ENCODE data around the gene GATA1.

The GATA1 gene

GRCh38 chrX:48806081-48806480, 19.7 kb downstream of the GATA1 start:
- Histone ChIP-seq H3K79me2 (ENCODE audit: insufficient read depth, low read length) (peaks cover under 1% of the 10 kb centered on the region; the same call in 1 of the 2 replicates), H3K36me3 (ENCODE audit: insufficient read depth, low read length) (peaks cover 9% of the 10 kb centered on the region), H3K4me3 (ENCODE audit: low read depth in 1 of 2, low read length in 2 of 2) (no peak overlapping the region), H3K4me1 (ENCODE audit: insufficient read depth, low read length) (peaks cover 9% of the 10 kb centered on the region), H4K20me1 (ENCODE audit: insufficient read depth, low read length) (no peaks in the 10 kb centered on the region), H3K9me3 (ENCODE audit: insufficient read depth, low read length, severe bottlenecking) (no peaks in the 10 kb centered on the region), H3K4me2 (ENCODE audit: insufficient read depth, low read length) (no peak overlapping the region), H3K27ac (ENCODE audit: low read length) (no peak overlapping the region), H3K9ac (ENCODE audit: low read depth, low read length) (no peak overlapping the region), H3K27me3 (ENCODE audit: insufficient read depth, low read length, poor library complexity) (no peaks in the 10 kb centered on the region), H2AFZ (ENCODE audit: low read depth, low read length) (no peak overlapping the region)
- no peak for ATAC-seq (ENCODE audit: insufficient read depth, low read depth)
- TF ChIP-seq CTCF (IDR thresholded peaks at IDR 0.05; ENCODE audit: borderline replicate concordance, extremely low read depth, low read length, poor library complexity, severe bottlenecking), result no peak
- TF ChIP-seq EZH2 (IDR thresholded peaks at IDR 0.05; ENCODE audit: borderline replicate concordance, low read depth, low read length, severe bottlenecking), result no peak
- DNase-seq, result no peak

GRCh38 chrX:48813644-48814043, 27.3 kb downstream of the GATA1 start:
- Histone ChIP-seq H3K4me2 (ENCODE audit: insufficient read depth, low read length) (no peak overlapping the region), H2AFZ (ENCODE audit: low read depth, low read length) (no peak overlapping the region), H3K4me3 (ENCODE audit: low read depth in 1 of 2, low read length in 2 of 2) (no peak overlapping the region), H3K79me2 (ENCODE audit: insufficient read depth, low read length) (no peaks in the 10 kb centered on the region), H3K4me1 (ENCODE audit: insufficient read depth, low read length) (no peaks in the 10 kb centered on the region), H3K27me3 (ENCODE audit: insufficient read depth, low read length, poor library complexity) (no peaks in the 10 kb centered on the region), H3K27ac (ENCODE audit: low read length) (no peak overlapping the region), H4K20me1 (ENCODE audit: insufficient read depth, low read length) (no peaks in the 10 kb centered on the region), H3K36me3 (ENCODE audit: insufficient read depth, low read length) (peaks cover 23% of the 10 kb centered on the region), H3K9me3 (ENCODE audit: insufficient read depth, low read length, severe bottlenecking) (no peaks in the 10 kb centered on the region), H3K9ac (ENCODE audit: low read depth, low read length) (no peak overlapping the region)
- DNase-seq (no peak), ATAC-seq (ENCODE audit: insufficient read depth, low read depth) (no peak)
- no peak for TF ChIP-seq CTCF (IDR thresholded peaks at IDR 0.05; ENCODE audit: borderline replicate concordance, extremely low read depth, low read length, poor library complexity, severe bottlenecking)
- TF ChIP-seq EZH2 (IDR thresholded peaks at IDR 0.05; ENCODE audit: borderline replicate concordance, low read depth, low read length, severe bottlenecking), result no peak

- Histone ChIP-seq H3K36me3 (ENCODE audit: insufficient read depth, low read length) (peaks cover 26% of the 10 kb centered on the region), H2AFZ (ENCODE audit: low read depth, low read length) (no peak overlapping the region), H3K4me3 (ENCODE audit: low read depth in 1 of 2, low read length in 2 of 2) (no peak overlapping the region), H3K4me1 (ENCODE audit: insufficient read depth, low read length) (no peaks in the 10 kb centered on the region), H4K20me1 (ENCODE audit: insufficient read depth, low read length) (no peaks in the 10 kb centered on the region), H3K27ac (ENCODE audit: low read length) (no peak overlapping the region), H3K9me3 (ENCODE audit: insufficient read depth, low read length, severe bottlenecking) (no peaks in the 10 kb centered on the region), H3K9ac (ENCODE audit: low read depth, low read length) (no peak overlapping the region), H3K27me3 (ENCODE audit: insufficient read depth, low read length, poor library complexity) (no peaks in the 10 kb centered on the region), H3K4me2 (ENCODE audit: insufficient read depth, low read length) (no peak overlapping the region), H3K79me2 (ENCODE audit: insufficient read depth, low read length) (no peaks in the 10 kb centered on the region)
- DNase-seq, result no peak
- TF ChIP-seq EZH2 (IDR thresholded peaks at IDR 0.05; ENCODE audit: borderline replicate concordance, low read depth, low read length, severe bottlenecking) (no peak), CTCF (IDR thresholded peaks at IDR 0.05; ENCODE audit: borderline replicate concordance, extremely low read depth, low read length, poor library complexity, severe bottlenecking) (no peak)
- no peak for ATAC-seq (ENCODE audit: insufficient read depth, low read depth)
Observed at GRCh38 chrX:48814722-48815121, 28.3 kb downstream of the GATA1 start.

DNA sequence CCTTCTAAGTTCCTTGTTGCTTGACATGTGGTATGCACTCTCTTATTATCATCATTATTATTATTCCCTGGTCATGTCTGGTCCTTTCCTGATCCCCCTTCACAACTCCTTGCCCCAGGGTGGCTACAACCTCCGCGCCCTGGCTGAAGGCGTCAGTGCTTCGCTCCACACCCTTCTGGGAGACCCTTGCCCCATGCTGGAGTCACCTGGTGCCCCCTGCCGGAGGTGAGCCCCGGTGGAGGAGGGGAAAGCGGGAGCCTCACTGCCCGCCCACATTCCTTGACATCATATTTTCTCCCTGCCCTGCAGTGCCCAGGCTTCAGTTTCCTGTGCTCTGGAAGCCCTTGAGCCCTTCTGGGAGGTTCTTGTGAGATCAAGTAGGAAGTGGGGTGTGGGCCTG, 28.9 kb downstream of the GATA1 start:
- no peaks in the 10 kb centered on the region for H3K27me3 ChIP-seq (ENCODE audit: insufficient read depth, low read length, poor library complexity)
- H3K4me1 ChIP-seq (ENCODE audit: insufficient read depth, low read length), result no peaks in the 10 kb centered on the region
- H3K9me3 ChIP-seq (ENCODE audit: insufficient read depth, low read length, severe bottlenecking), result no peaks in the 10 kb centered on the region
- DNase-seq (no peak), ATAC-seq (ENCODE audit: insufficient read depth, low read depth) (no peak)
- H3K4me2 ChIP-seq (ENCODE audit: insufficient read depth, low read length), result no peak overlapping the region
- no peaks in the 10 kb centered on the region for H4K20me1 ChIP-seq (ENCODE audit: insufficient read depth, low read length)
- H3K27ac ChIP-seq (ENCODE audit: low read length), result no peak overlapping the region
- H3K9ac ChIP-seq (ENCODE audit: low read depth, low read length), result no peak overlapping the region
- H3K36me3 ChIP-seq (ENCODE audit: insufficient read depth, low read length), result peaks cover 30% of the 10 kb centered on the region
- no peak overlapping the region for H2AFZ ChIP-seq (ENCODE audit: low read depth, low read length)
- TF ChIP-seq CTCF (IDR thresholded peaks at IDR 0.05; ENCODE audit: borderline replicate concordance, extremely low read depth, low read length, poor library complexity, severe bottlenecking), result no peak
- no peak overlapping the region for H3K4me3 ChIP-seq (ENCODE audit: low read depth in 1 of 2, low read length in 2 of 2)
- no peaks in the 10 kb centered on the region for H3K79me2 ChIP-seq (ENCODE audit: insufficient read depth, low read length)

Data from DND-41 (cell line).